GM21528 (cell line): Measurements from ENCODE around the gene CYBA.

ENCODE experiments used
- ATAC-seq: cut with Tn5 transposase; IDR thresholded peaks from one replicate; pipeline ENCODE4 v1.9.1; 2021; ENCODE audit warnings: mild to moderate bottlenecking, moderate library complexity; ENCODE audit not compliant: unreplicated experiment, low FRiP score

CYBA gene

DNA sequence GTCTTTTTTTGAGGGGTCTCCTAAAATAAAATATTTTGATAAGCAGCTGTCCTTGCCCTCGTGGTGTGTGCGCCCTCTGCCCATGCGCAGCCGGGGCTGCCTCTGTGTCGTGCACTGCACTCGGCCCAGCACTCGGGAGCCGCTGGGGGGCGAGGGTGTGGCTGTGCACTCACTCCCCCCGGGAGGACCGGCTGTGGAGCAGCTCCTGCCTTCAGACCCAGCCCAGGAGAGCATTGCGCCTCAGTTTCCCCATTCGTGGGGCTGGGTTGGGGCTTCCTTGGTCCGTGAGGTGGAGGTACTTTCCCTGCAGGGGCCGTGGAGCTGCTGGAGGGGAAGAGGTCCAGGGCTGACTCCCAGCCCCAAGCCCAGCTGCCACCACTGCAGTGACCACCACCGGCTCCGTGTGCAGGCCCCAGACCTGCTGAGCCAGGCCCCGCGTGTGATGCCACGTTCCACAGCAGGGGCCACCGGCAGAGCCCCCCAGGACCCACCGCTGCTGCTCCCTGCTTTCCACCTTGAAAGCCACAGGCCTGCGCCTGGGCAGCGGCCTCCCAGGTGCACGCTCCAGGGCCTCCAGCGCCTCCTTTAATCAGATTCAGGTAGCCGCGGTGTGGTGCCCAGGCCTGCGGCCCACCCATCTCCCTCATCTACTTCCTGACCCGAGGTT lies 18.8 kb downstream of the CYBA start:
- ATAC-seq, result no peak

DNA sequence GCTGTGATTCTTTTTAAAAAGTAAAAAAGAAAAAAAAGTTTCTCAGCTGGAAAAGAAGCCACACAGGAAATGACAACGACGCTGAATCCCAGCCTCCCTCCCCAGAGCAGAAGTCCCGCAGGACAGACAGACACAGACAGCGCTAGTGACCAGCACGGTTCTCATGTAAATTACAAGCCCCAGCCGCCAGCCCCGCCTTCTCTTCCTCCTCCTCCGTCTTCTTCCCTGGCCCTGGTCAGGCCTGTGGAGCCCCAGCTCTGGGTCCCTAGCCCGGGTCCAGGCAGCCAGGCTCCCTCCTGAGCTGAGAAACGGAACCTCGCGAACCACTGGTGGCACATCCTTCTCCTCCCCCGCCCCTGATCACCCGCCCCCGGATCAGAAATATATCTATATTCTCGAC lies 19.5 kb downstream of the CYBA start:
- no peak for ATAC-seq

DNA sequence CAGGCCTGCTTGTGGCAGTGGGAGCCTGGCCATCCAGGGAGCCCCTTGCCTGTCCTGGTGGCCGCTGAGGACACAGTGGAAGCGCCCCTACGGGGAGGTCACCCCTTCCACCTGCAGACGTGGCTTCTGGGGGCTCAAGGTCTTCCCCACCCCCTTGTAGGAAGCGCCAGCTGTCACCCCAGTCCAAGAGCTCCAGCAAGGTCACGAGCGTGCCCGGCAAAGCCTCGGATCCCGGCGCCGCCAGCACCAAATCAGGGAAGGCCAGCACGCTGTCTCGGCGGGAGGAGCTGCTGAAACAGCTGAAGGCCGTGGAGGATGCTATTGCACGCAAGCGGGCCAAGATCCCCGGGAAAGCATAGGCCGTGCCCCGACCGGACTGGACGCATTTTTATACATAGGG lies 19.9 kb downstream of the CYBA start:
- no peak for ATAC-seq

DNA sequence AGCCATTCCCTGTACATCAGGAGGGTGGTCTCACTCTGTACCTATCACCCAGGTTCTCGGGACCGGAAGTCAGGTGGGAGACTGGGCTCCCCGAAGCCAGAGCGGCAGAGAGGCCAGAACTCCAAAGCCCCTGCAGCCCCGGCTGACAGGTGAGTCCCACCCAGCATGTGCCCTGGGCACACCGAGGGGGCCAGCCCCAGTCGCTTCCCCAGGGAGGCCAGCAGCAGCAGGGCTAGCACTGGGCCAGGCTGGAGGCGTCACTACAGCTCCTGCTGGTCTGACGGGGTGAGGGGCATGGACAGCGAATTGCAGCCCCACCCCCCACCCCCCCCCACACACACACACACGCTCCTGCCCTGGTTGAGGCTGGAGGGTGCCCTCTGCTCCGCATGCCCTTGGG lies 20.4 kb downstream of the CYBA start:
- no peak for ATAC-seq

DNA sequence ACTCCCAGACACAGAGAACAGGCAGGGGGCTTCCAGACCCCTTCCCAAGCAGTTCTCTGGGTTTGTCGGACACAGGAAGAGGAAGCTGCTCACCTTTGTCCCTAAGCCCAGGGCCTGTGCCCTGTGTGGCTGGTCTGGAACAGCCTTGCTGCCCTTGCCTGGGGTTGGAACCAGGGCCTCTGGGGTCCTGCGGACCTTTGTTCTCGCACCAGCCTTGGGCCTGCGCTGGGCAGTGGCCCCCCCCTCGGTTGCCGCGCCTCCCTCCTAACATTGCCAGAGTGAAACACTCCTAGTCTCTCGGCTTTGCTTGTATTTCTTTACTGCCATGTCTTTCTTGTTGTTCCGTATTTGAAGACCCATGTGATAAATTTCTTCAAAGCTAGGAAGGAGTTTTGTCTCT lies 21.0 kb downstream of the CYBA start:
- ATAC-seq, result no peak

DNA sequence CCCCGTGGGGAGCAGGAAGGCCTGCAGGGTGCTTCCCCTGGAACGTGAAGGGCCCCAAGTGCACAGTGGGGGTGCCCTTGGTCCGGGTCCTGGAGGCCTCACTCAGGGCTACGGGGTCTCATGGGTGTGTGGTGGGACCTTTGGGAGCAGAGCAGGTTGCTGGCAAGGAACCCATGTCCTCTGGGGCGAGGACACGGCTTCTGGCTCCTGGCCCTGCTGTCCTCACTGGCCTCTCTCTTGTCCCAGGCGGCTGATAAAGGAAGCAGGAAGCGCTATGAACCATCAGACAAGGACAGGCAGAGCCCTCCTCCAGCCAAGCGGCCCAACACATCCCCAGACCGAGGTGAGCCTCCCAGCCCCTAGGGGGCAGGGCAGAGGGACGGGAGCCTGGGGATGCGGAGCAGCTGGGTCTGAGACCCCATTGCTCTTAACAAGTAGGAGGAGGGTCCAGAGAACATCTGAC lies 22.3 kb downstream of the CYBA start:
- no peak for ATAC-seq

DNA sequence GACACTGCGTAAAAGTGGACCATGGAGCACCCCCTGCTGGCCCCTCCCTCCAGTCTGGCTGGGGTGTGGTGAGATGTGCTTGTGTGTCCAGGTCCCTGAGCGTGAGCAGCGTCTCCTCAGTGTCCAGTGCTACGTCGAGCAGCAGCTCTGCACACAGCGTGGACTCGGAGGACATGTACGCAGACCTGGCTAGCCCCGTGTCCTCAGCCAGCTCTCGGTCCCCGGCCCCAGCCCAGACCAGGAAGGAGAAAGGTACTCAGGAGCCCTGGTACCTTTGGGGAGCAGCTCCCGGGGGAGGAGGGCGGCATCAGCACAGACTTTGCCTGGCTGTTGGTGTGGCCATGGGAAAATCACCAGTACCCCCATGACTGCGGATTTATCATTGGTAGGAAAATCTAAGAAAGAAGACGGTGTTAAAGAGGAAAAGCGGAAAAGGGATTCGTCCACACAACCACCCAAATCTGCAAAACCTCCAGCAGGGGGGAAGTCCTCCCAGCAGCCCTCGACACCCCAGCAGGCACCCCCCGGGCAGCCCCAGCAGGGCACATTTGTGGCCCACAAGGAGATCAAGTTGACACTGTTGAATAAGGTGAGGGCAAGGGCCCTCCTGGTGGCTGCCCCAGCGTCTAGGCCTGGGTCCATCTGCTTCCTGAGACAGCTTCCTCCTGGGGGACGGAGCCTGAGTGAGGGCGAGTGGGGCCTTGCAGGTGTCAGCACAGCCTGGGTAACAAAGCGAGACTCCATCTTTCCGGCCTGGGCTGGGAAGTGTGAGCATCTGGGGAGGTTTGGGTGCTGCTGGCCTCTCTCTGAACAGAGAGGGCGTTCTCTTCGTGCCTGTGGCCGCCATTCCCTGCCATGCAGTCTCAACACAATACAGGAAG lies 23.1 kb downstream of the CYBA start:
- ATAC-seq, result no peak

DNA sequence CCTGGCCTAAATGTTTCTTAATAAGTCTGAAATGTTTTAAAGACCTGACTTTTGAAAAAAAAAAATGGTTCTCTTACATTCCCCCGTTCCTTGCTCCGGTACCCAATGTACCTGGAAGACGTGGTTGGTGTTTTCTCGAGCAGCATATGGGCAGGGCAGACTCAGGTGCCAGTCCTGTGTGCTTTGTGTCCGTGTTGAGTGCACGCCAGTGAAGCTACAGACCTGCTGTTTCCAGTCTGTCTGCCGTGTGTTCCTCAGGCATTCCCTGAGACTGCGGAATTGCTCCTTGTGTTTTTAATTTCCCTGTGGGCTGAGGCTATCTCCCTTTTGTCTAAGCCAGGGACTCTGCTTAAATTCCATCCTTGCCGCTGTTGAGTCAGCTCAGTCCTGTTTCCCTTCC lies 24.2 kb downstream of the CYBA start:
- no peak for ATAC-seq

DNA sequence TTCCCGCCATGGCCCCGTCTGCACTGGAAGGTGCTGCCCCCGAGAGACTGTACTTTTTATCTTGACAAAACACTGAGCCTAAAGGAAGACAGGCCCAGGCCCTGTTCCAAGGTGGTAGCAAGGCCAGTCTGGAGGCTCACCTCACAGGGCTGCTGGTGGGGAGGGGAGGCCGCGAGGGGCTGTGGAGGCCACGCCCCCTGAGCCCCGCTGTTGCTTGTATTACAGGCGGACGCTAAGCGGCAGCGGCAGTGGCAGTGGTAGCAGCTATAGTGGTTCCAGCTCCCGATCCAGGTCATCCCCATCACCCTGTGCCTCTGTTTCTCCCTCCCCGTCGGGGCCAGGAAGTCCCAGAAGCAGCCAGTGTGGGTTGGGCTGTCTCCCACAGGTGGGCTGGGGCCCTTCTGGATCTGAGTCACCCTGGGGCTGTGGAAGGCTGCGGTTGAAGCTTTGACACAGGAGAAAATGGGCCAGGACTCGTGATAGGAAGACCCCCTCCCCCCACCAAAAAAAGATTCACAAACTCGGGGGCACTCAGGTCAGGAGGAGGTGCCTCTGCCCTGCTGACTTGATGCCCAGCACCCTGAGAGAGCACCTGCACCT lies 25.8 kb downstream of the CYBA start:
- ATAC-seq, result no peak

DNA sequence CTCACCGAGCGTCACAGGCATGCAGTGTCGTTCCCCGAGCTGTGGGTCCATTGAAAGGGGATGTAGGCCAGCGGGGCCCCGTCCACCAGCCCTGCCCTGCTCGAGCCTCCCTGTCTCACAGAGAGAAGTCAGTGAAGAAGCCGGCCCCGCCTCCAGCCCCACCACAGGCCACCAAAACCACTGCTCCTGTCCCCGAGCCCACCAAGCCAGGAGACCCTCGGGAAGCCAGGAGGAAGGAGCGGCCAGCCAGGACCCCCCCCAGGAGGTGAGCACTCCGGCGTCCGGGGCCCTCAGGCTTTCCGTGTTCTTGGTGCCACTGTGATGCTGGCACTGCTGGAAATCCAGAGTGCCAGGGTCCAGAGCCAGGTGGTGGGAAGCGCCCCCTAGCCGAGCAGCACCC lies 26.4 kb downstream of the CYBA start:
- no peak for ATAC-seq

DNA sequence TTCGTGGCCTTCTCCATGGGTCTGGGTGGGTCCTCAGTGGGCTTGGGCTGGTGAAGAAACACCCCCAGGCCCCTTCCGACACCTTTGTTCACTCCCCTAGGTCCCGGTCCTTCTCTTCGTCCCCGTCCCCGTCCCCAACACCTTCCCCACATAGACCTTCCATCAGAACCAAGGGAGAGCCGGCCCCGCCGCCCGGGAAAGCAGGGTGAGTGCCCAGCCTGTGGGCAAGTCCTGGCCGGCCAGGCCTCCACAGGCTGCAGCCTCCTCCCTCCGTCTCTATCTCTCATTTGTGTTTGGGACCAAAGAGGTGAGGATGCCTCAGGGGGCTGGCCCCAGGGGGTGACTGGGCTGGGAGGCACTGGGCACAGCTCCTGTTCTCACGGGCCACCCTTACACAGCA lies 27.0 kb downstream of the CYBA start:
- no peak for ATAC-seq

DNA sequence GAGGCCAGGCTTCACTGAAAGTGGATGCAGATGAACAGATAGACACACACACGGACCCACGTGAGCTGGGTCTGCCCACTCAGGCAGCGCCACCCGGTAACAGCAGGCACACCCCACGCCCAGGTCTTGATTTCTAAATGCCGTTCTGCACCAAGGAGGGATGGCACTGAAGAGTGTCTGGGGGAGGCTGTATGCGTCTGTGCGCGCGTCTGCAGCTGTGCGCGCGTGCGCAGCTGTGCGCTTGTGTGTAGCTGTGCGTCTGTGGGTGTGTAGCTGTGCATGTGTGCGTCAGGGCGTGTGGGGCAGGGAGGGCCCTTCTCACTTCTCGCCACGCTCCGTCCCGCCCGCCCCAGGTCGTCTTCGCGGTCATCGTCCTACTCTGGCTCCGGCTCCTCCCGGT lies 28.0 kb downstream of the CYBA start:
- no peak for ATAC-seq

DNA sequence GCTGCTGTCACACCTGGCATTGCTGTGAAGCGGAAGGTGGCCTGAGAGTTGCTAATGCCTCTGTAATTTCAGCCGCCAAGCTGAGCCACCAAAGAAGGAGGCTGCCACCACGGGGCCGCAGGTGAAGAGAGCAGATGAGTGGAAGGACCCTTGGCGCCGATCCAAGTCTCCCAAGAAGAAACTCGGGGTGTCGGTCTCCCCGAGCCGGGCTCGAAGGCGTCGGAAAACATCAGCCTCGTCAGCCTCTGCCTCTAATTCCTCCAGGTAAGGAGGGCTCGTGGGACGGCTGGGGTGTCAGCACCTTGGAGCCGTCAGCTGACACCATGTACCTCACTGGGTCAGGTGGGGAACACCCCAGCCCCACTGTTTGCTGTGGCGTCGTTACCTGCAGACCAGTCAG lies 28.7 kb downstream of the CYBA start:
- ATAC-seq, result no peak

DNA sequence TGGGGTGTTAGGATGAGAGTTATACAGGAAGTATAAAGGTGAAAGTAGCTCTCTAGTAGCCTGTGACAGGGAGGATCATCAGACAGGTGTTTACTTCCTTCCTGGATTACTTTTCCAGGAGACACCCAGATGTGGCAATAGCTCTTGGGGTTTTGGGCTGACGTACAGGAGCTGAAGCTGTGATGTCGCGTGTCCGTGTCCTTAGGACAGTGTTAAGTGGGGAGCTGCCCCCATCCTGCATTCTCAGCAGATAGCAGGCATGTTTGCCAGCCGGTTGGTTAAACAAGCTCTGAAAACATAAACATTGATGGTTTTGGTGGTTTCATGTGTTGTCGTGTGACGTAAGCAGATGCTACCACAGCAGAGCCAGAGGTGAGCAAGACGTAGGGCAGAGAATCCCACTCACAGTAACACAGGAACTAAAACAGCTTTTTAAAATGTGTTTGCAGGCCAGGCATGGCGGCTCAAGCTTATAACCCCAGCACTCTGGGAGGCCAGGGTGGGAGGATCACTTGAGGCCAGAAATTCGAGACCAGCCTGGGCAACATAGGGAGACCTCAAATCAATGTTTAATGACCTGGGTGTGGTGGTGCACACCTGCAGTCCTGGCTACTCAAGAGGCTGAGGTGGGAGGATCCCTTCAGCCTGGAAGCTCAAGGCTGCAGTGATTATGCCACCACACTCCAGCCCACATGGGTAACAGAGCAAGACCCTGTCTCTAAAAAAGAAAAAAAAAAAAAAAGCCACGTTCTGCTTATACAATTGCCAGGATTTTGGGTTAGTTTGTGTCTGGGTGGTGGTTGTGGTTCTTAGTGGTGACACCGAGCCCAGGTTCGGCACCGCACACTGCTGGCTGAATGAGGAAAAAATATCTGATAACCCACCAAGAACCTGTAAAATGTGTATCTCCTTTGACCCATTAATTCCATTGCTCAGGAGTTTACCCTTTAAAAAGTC lies 30.7 kb downstream of the CYBA start:
- ATAC-seq, result no peak

DNA sequence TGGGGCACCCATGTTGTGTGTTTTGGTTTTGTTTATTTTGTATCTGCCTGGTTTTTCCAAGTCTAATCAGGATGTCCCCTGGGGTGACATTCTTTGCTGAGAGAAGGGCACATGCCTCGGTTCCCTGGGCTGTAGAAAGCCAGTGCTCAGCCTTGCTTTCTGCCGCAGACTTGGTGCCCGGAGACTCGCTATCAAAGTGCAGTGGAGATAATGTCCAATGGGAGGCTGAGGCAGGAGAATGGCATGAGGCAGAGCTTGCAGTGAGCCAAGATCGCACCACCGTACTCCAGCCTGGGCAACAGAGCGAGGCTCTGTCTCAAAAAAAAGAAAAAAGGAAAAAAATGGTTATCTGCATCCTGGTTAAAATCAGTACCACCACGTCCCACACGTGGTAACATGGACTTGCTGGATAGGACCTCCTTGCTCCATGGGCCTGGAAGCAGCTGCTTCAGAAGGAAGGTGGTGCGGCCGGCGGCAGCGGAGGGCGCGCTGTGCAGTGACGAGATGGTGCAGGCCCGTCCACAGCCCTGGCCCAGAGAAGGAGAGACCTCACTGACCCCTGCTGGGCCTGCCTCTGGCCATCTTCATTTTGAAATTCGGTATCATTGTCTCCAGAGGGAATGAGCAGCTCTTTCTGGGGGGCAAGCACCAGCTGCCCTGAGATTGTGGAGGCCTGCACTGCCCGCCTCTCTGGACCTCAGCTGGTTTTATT lies 31.7 kb downstream of the CYBA start:
- no peak for ATAC-seq

DNA sequence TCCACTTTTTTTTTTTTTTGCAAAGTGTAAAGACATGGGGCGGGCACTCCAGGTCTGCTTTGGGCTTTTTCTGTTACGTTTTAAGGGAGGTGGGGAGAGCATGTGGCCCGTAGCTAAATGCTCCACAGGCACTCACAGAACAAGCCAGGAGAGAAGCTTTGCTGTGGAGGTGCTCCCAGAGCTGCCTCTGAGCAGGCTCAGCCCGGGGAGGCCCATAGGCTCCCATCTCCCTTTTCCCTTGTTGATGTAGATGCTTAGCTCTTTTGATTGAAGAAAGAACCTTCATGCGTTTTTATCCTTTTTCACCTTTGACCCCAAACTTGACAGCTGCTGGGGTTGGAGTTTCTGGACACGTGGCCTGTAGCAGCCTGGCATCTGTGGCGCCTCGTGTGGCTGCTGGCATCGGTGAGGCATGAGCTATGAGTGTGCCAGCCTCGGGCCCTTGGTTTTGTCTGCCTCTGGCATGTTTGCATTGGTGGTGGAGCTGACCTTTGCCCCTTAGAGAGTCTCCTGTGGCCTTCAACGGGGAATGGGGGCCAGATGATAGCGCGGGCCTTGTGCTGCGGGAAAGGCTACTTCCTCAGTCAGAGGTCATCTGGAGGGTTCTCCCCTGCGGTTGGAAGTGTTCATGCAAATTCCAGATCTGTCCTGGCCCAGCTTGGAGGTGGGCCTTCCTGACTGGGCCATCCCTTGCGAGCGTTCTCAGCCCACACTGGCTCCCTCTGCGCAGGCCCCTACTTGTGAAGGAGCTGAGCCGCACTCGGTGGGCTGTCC lies 32.5 kb downstream of the CYBA start:
- no peak for ATAC-seq

DNA sequence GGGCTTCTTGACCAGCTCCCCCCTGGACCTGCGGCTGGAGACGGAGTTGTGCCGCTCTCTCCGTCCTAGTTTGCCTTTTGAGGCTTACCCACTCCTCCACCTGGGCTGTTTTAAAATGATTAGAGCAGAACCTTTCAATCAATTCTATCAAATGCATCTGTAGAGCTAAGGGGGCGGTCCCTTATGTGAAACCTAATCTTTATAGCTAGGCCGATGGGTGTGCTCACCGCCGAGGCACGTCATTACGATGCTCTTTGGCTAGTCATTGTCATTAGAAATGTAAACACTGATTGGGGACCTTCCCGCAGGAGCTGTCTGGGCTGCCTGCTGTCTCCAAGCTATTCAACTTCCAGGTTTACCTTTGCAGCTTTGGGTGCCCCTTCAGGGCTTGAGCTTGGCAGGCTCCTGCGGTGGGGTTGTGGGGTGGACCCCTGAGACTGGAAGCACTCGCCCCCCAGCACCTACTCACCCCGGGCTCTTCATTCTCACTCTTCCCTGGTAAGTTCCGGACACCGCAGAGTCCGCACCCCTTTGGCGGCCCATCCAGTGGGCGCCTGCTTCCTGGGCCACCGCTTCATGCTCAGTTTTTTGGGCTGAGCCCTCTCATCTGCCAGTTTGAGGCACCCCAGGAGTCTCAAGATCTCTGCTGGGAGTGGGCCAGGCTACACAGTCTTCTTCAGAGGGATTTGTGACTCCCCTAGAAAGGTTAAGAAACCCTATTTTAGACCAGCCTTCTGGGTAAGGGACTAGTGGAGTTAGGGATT lies 33.4 kb downstream of the CYBA start:
- no peak for ATAC-seq

DNA sequence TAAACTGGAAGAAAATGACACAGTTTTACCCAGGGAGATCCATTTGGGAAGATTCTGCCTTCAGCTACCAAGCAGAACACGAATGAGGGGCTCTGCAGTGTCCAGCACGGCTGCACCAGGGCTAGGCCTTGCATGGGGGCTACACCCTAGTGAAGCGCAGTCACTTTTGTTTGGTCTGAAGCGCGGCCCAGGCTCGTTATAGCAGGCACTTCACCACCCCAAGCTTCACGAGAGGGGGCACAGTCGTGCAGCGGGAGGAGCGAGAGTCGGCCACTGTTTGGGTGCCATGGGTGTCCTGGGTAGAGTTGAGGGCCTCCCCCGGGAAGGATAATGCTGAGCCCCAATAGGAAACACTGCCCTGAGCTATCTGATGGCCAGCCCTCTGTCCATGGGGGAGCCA lies 34.1 kb downstream of the CYBA start:
- no peak for ATAC-seq
